ENCODE measurements around the gene PTGR1.
"Not testable (repeated sequence)": the region's sequence is repeated elsewhere in the genome, so short reads cannot be mapped to it uniquely, and the experiment has no call there.

Gene PTGR1

GRCh38 chr9:111599092-111599954, at the start of gene PTGR1:
Gene PTGR1, minus strand, starts transcription at chr9:111599647. Its CDS starts 2,225 bp downstream, at chr9:111597422.
- no peak for FAIRE-seq

DNA sequence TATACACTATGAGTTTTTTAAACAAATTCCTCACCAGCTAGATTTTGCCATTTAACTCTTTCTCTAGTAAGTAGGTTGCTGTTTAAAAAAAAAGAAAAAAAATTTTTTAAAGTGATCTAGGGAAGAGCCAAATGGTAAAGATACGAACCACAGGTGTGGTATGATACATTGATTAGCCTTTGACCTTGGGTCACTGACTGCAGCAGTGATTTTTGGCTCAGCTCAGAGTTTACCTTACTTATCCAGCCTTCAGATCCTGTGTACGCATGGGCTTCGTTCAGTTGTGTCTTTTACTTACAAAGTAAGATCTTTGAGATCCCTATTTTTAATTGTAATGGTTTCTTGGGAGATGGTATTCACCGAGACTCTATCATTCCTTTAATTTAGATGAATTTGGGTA, 49.6 kb upstream of the PTGR1 start:
- FAIRE-seq: no peak

GRCh38 chr9:111648066-111648465, 48.6 kb upstream of the PTGR1 start:
- FAIRE-seq: no peak

- FAIRE-seq: no peak
These were observed 47.0 kb upstream of the PTGR1 start for GRCh38 chr9:111646417-111646816.

DNA sequence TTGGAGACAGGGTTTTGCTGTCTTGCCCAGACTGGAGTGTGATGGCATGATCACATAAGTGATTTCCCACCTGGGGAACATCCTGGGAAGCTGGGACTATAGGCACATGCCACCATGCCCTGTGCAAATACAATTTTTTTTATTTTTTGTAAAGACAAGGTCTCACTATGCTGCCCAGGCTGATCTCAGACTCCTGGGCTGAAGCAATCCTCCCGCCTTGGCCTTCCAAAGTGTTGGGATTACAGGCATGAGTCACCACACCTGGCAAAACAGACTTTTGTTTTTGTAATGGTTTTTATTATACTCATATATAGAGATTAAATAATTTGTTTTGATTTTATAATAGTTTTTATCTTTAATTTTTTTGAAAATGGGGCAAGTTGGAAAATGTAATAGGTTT, 46.4 kb upstream of the PTGR1 start:
- FAIRE-seq: no peak

DNA sequence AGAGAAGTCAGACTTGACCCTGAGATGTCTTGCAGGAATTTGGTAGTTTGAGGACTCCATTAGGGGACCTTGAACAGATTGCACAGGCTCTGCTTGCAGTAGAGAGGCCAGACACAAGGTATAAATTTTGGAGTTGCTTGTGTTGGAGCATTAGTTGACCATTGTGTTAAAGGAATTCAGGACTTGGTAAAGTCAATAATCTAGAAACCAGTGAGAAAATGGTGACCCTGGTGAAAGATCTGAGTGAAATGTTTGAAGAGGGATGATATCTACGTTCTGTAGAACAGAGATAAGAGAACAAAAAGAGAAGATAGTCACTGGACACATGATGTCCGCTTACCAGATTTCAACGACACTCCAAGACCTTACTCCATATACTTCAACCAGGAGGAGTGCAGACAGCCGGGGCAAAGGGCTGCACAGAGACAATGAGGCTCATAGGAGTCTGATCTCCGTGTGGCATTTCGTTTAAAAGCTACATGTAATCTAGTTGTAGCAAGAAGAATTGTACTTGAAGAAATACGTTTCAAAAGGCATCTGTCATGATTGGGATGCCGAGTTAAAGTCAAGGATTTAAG, 44.8 kb upstream of the PTGR1 start:
- FAIRE-seq: no peak

DNA sequence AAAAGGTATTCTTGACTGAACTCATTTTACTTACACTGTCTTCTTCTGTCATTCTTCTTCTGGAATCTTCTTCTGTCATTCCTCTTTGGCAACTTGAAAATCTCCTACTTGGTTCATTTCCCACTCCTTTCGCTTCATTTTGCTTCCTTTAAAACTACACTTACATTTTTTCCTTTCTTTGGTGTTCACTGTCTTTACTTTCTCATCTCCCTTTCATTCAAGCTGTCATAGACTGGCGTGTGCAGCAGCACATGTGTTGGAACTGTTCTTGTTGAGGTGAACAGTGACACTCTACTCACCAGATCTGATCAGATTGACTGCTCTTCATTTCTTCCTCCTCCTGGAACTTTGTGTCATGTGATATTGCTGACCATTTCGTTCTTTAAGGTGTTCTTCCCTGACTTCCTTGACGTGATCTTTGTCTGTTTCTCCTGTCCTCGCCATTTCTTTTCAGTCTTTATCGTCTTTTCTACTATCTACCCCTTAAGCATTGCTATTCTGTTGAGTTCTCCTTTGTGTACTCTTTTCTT, 38.0 kb upstream of the PTGR1 start:
- FAIRE-seq: no peak

DNA sequence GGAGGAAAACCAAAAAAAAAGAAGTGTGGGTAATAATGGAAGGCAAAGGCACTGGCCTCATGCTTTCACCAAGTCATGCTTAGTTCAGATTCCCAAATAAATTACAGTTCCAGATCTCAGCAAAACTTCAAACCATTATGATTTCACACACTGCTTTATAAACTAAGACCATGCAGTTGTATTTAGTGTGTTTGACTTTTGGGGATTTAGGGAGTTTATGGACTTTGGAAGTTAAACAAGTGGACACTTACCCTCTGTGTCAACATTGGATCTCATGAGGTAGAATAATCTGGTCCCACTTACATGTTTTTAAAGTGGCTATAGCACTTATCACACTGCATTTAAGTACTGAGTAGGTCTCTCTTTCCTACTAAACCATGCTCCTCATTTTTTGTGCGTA, 35.4 kb upstream of the PTGR1 start:
- FAIRE-seq: no peak

DNA sequence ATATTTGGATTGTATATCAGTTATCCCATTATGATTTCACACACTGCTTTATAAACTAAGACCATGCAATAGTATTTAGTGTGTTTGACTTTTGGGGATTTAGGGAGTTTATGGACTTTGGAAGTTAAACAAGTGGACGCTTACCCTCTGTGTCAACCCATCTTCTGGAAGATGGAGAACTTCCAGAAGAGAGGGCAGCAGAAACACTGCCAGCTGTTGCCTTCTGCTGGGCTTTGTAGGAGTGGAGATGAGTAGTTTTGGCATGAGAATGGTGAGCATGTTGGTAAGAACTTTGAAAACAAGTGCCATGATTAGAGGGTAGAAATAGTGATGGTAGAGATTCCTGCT, 33.9 kb upstream of the PTGR1 start:
- no peak for FAIRE-seq

GRCh38 chr9:111632695-111633388, 33.4 kb upstream of the PTGR1 start:
- no peak for FAIRE-seq

DNA sequence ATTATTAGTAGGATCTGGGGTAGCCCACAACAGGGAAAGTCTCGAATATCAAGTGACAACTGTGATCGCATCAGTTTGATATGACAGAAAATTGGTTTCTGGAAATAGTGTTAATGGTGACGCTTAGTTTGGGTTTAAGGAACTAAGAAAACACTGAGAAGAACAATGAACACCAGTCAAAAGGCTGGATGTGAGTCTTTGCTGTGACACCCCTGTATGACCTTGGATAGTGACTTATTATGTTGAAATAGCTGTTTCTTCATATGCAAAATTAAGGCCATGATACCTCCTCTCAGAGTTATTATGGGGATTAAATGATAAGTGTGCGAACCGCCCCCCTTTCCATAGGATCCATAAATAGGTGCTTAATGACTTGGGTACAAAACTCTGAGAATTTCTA, 32.6 kb upstream of the PTGR1 start:
- FAIRE-seq: no peak

GRCh38 chr9:111631214-111631971, 31.9 kb upstream of the PTGR1 start, which contains the start of gene DNAJC25:
Gene DNAJC25, plus strand, starts transcription at chr9:111631334. Its CDS starts 74 bp downstream, at chr9:111631408.
- peak; percentile 94 for FAIRE-seq

- FAIRE-seq: no peak
These were observed 31.4 kb upstream of the PTGR1 start for GRCh38 chr9:111630964-111631213.

DNA sequence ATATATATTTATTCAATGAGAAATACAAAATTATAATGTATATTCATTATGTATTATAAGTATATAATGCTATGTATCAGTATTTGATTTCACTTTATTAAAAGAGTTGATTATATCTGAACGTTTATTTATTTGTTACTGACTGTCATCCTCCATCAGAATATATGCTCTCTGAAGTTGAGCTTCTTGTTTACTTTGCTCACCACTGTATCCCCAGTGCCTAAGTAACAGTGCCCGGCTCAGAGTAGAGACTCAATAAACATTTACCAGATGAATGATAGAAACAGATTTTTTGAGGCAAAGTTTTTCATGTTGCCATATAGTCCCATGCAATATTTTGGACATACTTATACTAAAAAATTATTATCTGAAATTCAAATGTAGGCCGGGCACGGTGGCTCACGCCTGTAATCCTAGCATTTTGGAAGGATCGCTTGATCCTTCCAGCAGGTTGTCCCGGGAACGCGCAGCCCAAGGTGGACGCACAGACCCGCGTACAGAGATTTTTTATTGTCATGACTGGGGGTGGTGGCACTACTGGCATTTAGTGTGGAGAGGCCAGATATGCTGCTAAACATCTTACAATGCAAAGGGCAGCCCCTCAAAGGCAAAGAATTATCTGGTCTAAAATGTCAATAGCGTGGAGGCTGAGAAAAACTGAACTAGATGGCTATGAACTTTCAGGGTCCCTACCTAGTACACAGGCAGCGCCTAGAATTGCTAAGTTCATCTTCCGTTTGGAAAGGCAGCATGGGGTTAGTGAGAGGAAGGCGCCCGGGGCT, 30.9 kb upstream of the PTGR1 start:
- no peak for FAIRE-seq

- FAIRE-seq: no peak
These were observed 29.0 kb upstream of the PTGR1 start for GRCh38 chr9:111628411-111628810.

- FAIRE-seq: no peak
These were observed 28.0 kb upstream of the PTGR1 start for GRCh38 chr9:111627260-111627963.

GRCh38 chr9:111622626-111623025, 23.2 kb upstream of the PTGR1 start:
- FAIRE-seq: no peak

DNA sequence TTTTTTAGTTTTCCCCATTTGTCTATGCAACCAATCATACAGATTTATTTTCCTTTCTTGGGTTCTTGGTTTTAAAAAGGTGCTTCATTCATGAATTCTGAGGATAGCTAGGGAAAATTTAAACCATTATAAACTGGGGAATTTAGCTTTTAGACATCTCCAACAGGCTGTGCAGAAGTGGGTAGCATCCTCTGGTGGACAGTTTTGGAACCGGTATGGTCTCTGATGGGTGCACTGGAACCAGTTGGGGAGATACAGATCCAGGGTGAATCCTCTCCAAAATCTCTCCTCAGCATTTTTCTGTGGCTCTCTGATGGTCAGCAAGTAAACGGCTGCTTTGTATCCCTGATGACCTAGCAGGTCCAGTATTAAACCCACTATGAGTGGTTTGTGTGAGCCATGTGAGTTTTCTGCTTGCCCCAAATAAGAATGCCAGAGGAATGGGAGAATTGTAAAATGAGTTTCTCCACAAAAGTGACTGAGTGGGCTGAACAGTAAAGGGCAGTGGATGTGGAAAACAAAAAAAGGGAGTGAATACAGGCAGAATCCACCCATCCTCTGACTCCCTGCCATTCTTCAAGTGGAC, 22.5 kb upstream of the PTGR1 start:
- no peak for FAIRE-seq

GRCh38 chr9:111617349-111617748, 17.9 kb upstream of the PTGR1 start:
- FAIRE-seq: not testable (repeated sequence)

- FAIRE-seq: no peak
These were observed 16.5 kb upstream of the PTGR1 start for GRCh38 chr9:111615928-111616327.

- no peak for FAIRE-seq
These were observed 14.1 kb upstream of the PTGR1 start for GRCh38 chr9:111613436-111614040.

Data from G401.6 (cell line).